ENCODE measurements around the gene SLC25A39. TPM values are rescaled to one million over a fixed set of nuclear protein-coding genes. Genes with fewer than 3 reads are reported as not detected.
"Not testable (repeated sequence)": the region's sequence is repeated elsewhere in the genome, so short reads cannot be mapped to it uniquely, and the experiment has no call there.

Gene SLC25A39
- total RNA-seq, 2 donors from 2014 or later, result 63.2 to 74.6 TPM

DNA sequence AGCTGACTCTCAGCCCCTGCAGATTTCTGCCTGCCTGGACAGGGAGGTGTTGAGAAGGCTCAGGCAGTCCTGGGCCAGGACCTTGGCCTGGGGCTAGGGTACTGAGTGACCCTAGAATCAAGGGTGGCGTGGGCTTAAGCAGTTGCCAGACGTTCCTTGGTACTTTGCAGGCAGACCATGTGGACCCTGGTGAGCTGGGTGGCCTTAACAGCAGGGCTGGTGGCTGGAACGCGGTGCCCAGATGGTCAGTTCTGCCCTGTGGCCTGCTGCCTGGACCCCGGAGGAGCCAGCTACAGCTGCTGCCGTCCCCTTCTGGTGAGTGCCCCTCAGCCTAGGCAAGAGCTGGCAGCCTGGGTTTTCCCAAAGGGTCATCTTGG is 24.4 kb upstream of the SLC25A39 start:
- DNase-seq (ENCODE audit: low spot score) (no peak), ATAC-seq (ENCODE audit: insufficient number of reproducible peaks, low FRiP score, low read depth) (no peak)
- Histone ChIP-seq H3K27me3 (replicated peaks; ENCODE audit: insufficient read depth) (no peaks in the 10 kb centered on the region), H3K9me3 (no peaks in the 10 kb centered on the region), H3K36me3 (peaks cover 22% of the 10 kb centered on the region), H3K27ac (no peak overlapping the region), H3K4me3 (no peak overlapping the region), H3K4me1 (ENCODE audit: control insufficient read depth in 1 of 2, low read depth in 2 of 2) (peaks cover 3 to 14% of the 10 kb centered on the region in 2 donors)
- TF ChIP-seq, protein P1, sequence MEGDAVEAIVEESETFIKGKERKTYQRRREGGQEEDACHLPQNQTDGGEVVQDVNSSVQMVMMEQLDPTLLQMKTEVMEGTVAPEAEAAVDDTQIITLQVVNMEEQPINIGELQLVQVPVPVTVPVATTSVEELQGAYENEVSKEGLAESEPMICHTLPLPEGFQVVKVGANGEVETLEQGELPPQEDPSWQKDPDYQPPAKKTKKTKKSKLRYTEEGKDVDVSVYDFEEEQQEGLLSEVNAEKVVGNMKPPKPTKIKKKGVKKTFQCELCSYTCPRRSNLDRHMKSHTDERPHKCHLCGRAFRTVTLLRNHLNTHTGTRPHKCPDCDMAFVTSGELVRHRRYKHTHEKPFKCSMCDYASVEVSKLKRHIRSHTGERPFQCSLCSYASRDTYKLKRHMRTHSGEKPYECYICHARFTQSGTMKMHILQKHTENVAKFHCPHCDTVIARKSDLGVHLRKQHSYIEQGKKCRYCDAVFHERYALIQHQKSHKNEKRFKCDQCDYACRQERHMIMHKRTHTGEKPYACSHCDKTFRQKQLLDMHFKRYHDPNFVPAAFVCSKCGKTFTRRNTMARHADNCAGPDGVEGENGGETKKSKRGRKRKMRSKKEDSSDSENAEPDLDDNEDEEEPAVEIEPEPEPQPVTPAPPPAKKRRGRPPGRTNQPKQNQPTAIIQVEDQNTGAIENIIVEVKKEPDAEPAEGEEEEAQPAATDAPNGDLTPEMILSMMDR (IDR thresholded peaks at IDR 0.05), result no peak

DNA sequence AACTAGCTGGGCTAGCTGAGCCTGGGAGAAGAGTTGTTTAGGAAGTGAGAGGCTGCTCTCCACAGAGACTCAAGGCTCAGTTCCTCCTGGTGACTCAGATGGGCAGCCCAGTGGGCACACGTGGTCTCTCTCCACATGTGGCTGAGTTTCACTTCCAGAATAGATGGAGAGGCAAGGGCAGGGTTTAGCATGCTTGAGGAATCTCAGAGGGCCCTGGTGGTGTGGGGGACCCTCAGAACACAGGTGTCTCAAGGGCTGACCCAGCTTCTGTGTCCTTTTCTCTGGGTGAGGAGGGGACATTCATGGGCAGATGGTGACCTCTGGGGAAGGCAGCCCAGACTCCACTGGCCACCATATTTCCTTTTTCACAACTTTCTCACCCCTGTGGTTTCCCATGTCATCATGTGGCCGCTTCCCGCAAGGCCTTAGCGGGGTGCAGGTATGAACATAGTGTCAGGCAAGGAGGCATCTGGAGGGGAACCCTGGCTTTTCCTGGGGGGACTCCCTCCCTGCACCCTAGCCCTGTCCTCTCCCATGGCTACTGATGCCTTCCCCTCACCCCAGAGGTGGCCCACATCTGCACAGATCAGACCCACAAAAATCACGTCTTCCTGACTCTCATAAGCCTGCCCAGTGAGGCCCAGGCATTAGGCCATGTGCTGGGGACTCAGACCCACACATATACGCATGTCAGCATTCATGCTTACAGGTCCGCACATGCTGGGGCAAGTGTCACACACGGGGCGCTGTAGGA is 23.8 kb upstream of the SLC25A39 start:
- H3K27ac ChIP-seq, result no peak overlapping the region
- peaks cover 22% of the 10 kb centered on the region for H3K36me3 ChIP-seq
- no peaks in the 10 kb centered on the region for H3K27me3 ChIP-seq (replicated peaks; ENCODE audit: insufficient read depth)
- DNase-seq (ENCODE audit: low spot score) (no peak), ATAC-seq (ENCODE audit: insufficient number of reproducible peaks, low FRiP score, low read depth) (no peak)
- H3K9me3 ChIP-seq, result no peaks in the 10 kb centered on the region
- TF ChIP-seq, protein P1 (IDR thresholded peaks at IDR 0.05), result no peak
- H3K4me1 ChIP-seq (ENCODE audit: control insufficient read depth in 1 of 2, low read depth in 2 of 2), result peaks cover 3 to 14% of the 10 kb centered on the region in 2 donors
- H3K4me3 ChIP-seq, result no peak overlapping the region

DNA sequence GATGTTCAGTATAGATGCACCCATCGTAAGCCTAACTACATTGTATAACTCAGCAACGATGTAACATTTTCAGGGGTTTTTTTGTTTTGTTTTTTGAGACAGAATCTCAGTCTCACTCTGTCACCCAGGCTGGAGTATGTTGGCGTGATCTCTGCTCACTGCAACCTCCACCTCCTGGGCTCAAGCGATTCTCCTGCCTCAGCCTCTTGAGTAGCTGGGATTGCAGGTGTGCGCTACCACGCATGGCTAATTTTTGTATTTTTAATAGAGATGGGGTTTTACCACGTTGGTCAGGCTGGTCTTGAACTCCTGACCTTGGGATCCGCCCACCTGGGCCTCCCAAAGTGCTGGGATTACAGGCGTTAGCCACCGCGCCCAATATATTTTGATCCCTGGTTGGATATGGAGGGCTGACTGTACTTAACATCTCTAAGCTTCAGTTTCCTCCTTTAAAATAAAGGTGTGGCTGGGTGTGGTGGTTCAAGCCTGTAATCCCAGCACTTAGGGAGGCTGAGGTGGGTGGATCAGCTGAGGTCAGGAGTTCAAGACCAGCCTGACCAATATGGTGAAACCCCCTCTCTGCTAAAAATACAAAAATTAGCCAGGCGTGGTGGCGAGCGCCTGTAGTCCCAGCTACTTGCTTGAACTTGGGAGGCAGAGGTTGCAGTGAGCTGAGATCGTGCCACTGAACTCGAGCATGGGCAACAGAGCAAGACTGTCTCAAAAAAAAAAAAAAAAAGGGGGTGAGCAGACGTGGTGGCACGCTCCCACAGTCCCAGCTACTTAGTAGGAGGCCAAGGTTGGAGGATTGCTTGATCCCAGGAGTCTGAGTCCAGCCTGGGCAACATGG is 22.8 kb upstream of the SLC25A39 start:
- peaks cover 18% of the 10 kb centered on the region for H3K36me3 ChIP-seq
- H3K4me3 ChIP-seq; H3K27ac ChIP-seq; H3K9me3 ChIP-seq; ATAC-seq (ENCODE audit: insufficient number of reproducible peaks, low FRiP score, low read depth); H3K27me3 ChIP-seq (replicated peaks; ENCODE audit: insufficient read depth); DNase-seq (ENCODE audit: low spot score): not testable (repeated sequence)
- peaks cover 3 to 14% of the 10 kb centered on the region in 2 donors for H3K4me1 ChIP-seq (ENCODE audit: control insufficient read depth in 1 of 2, low read depth in 2 of 2)

DNA sequence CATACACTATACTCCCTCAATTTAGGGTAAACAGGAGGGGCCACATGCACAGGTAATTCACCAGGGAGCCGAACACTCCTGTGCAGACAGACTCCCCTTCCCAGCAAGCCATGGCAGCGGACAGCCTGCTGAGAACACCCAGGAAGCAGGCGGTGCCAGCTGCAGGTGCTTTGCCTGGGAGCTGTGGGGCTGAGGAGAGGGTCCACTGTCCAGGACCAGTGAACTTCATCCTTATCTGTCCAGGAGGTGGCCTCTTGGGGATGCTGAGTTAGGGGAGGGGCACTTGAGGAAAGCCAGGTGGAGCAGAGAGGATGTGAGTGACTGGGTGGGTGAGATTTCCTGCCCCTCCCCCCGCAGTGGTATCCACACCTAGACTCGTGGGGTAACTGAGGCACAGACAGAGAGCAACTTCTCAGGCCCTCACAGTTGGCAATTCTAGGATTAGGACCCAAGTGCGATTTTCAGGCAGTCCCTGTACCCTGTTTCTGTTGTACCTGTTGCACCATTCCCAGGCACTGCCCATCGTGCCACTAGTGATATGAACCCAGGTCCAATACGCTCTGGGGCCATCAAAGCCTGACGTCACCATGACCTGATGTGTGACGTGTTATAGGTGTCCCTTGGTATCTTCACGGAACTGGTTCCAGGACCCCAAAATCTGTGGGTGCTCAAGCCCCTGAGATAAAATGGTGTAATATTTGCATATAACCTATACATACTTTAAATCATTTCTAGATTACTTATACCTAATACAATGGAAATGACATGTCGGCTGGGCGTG is 21.6 kb upstream of the SLC25A39 start:
- ATAC-seq (ENCODE audit: insufficient number of reproducible peaks, low FRiP score, low read depth), result no peak
- no peak for DNase-seq (ENCODE audit: low spot score)
- Histone ChIP-seq H3K36me3 (peaks cover 8% of the 10 kb centered on the region), H3K9me3 (no peaks in the 10 kb centered on the region), H3K27me3 (replicated peaks; ENCODE audit: insufficient read depth) (no peaks in the 10 kb centered on the region), H3K4me3 (peak overlapping the region; percentile 84), H3K27ac (peak overlapping the region; percentile 69 to 82), H3K4me1 (ENCODE audit: control insufficient read depth in 1 of 2, low read depth in 2 of 2) (peaks cover 3 to 14% of the 10 kb centered on the region in 2 donors)
- TF ChIP-seq, protein P1 (IDR thresholded peaks at IDR 0.05), result no peak

DNA sequence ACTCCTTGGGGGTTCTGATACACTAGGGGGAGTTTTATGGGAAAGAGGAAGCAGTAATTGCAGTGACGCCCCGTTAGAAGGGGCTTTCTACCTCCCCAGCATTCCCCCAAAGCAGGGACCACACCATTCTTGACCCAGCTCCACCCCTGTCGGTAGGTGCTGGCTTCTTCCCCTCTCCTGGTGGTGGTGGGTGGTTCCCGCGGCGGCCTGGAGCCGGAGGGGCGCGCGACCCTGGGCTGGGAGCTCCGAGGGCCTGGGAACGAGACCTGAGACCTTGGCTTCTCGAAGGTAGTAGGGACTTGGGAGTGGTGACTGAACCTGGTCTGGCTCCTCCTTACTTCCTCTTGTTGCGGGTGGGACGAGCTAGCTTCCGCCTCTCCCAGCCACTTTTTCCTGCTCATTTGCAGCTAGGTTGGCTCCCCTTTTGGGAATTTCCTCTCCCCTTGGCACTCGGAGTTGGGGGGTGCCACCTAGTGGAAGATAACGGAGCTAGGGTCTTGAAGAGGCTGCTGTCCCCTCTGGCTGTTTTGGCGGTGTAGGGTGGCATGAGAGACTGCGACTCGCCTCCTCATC is 20.9 kb upstream of the SLC25A39 start:
- TF ChIP-seq, protein P1 (IDR thresholded peaks at IDR 0.05), result no peak
- ATAC-seq (ENCODE audit: insufficient number of reproducible peaks, low FRiP score, low read depth) (no peak), DNase-seq (ENCODE audit: low spot score) (no peak)
- peak overlapping the region; percentile 69 to 82 for H3K27ac ChIP-seq
- H3K27me3 ChIP-seq (replicated peaks; ENCODE audit: insufficient read depth), result no peaks in the 10 kb centered on the region
- peak overlapping the region; percentile 84 for H3K4me3 ChIP-seq
- peaks cover 3 to 14% of the 10 kb centered on the region in 2 donors for H3K4me1 ChIP-seq (ENCODE audit: control insufficient read depth in 1 of 2, low read depth in 2 of 2)
- peaks cover 4% of the 10 kb centered on the region for H3K36me3 ChIP-seq
- H3K9me3 ChIP-seq, result no peaks in the 10 kb centered on the region
